ENCODE measurements around the gene MAPT.

MAPT gene

GRCh38 chr17:45867171-45867570, 27.2 kb upstream of the MAPT start:
- DNase-seq (ENCODE audit: low read depth), result no peak
- TF ChIP-seq MYC (IDR thresholded peaks at IDR 0.05; ENCODE audit: low read depth, low read length) (no peak), POLR2A (IDR thresholded peaks at IDR 0.05; ENCODE audit: extremely low read depth, insufficient read length) (no peak), MAX (IDR thresholded peaks at IDR 0.05; ENCODE audit: low read depth, low read length) (no peak), CTCF (IDR thresholded peaks at IDR 0.05; ENCODE audit: low read depth, low read length) (no peak)

GRCh38 chr17:45867702-45868101, 26.7 kb upstream of the MAPT start:
- peak; percentile 39 for DNase-seq (ENCODE audit: low read depth)
- H3K4me3 ChIP-seq (ENCODE audit: low read depth, low read length), result no peak overlapping the region
- TF ChIP-seq POLR2A (IDR thresholded peaks at IDR 0.05; ENCODE audit: extremely low read depth, insufficient read length), result no peak
- no peak for TF ChIP-seq CTCF (IDR thresholded peaks at IDR 0.05; ENCODE audit: low read depth, low read length)
- no peak for TF ChIP-seq MAX (IDR thresholded peaks at IDR 0.05; ENCODE audit: low read depth, low read length)
- TF ChIP-seq MYC (IDR thresholded peaks at IDR 0.05; ENCODE audit: low read depth, low read length), result no peak

More at GRCh38 chr17:45867171-45867570, 27.2 kb upstream of the MAPT start:
- H3K4me3 ChIP-seq (ENCODE audit: low read depth, low read length), result no peak overlapping the region

GRCh38 chr17:45868276-45868675, 26.1 kb upstream of the MAPT start:
- peak; percentile 91 for DNase-seq (ENCODE audit: low read depth)
- TF ChIP-seq CTCF (IDR thresholded peaks at IDR 0.05; ENCODE audit: low read depth, low read length) (no peak), MAX (IDR thresholded peaks at IDR 0.05; ENCODE audit: low read depth, low read length) (no peak), POLR2A (IDR thresholded peaks at IDR 0.05; ENCODE audit: extremely low read depth, insufficient read length) (no peak), MYC (IDR thresholded peaks at IDR 0.05; ENCODE audit: low read depth, low read length) (peak; percentile 14; the same call in 1 of the 2 replicates)

GRCh38 chr17:45869676-45870341, 24.5 kb upstream of the MAPT start:
- peak; percentile 48 for DNase-seq (ENCODE audit: low read depth)
- H3K4me3 ChIP-seq (ENCODE audit: low read depth, low read length), result no peak overlapping the region
- TF ChIP-seq MYC (IDR thresholded peaks at IDR 0.05; ENCODE audit: low read depth, low read length) (no peak), CTCF (IDR thresholded peaks at IDR 0.05; ENCODE audit: low read depth, low read length) (no peak), MAX (IDR thresholded peaks at IDR 0.05; ENCODE audit: low read depth, low read length) (no peak), POLR2A (IDR thresholded peaks at IDR 0.05; ENCODE audit: extremely low read depth, insufficient read length) (no peak)

More at GRCh38 chr17:45868276-45868675, 26.1 kb upstream of the MAPT start:
- no peak overlapping the region for H3K4me3 ChIP-seq (ENCODE audit: low read depth, low read length)

GRCh38 chr17:45870342-45870974, 23.9 kb upstream of the MAPT start:
- DNase-seq (ENCODE audit: low read depth), result no peak
- TF ChIP-seq CTCF (IDR thresholded peaks at IDR 0.05; ENCODE audit: low read depth, low read length) (no peak), POLR2A (IDR thresholded peaks at IDR 0.05; ENCODE audit: extremely low read depth, insufficient read length) (no peak), MYC (IDR thresholded peaks at IDR 0.05; ENCODE audit: low read depth, low read length) (no peak), MAX (IDR thresholded peaks at IDR 0.05; ENCODE audit: low read depth, low read length) (no peak)
- no peak overlapping the region for H3K4me3 ChIP-seq (ENCODE audit: low read depth, low read length)

All from NB4 (cell line).